HG02870 (cell line): ENCODE results near the gene SMAD3.
"Not testable (repeated sequence)": the region's sequence is repeated elsewhere in the genome, so short reads cannot be mapped to it uniquely, and the experiment has no call there.

Experiments
- ATAC-seq: cut with Tn5 transposase; IDR thresholded peaks from one replicate; pipeline ENCODE4 v1.9.1; 2021; ENCODE audit warnings: mild to moderate bottlenecking, moderate library complexity; ENCODE audit not compliant: unreplicated experiment

Gene SMAD3

GRCh38 chr15:67123291-67123690, 57.9 kb downstream of the SMAD3 start:
- not testable (repeated sequence) for ATAC-seq

- ATAC-seq = no peak
Observed at GRCh38 chr15:67124111-67124510, 58.7 kb downstream of the SMAD3 start.

GRCh38 chr15:67124911-67125588, 59.6 kb downstream of the SMAD3 start:
- ATAC-seq = no peak

GRCh38 chr15:67125589-67126502, 60.4 kb downstream of the SMAD3 start:
- ATAC-seq = no peak

GRCh38 chr15:67126551-67127330, 61.3 kb downstream of the SMAD3 start:
- no peak for ATAC-seq

GRCh38 chr15:67127331-67127664, 61.9 kb downstream of the SMAD3 start:
- no peak for ATAC-seq

GRCh38 chr15:67127965-67128364, 62.6 kb downstream of the SMAD3 start:
- ATAC-seq = no peak

- no peak for ATAC-seq
Observed at GRCh38 chr15:67130166-67130565, 64.8 kb downstream of the SMAD3 start.

- ATAC-seq = no peak
Observed at GRCh38 chr15:67130673-67131601, 65.5 kb downstream of the SMAD3 start.

GRCh38 chr15:67132276-67132675, 66.9 kb downstream of the SMAD3 start:
- ATAC-seq = no peak

- no peak for ATAC-seq
Observed at GRCh38 chr15:67133026-67133425, 67.6 kb downstream of the SMAD3 start.

GRCh38 chr15:67133738-67134066, 68.3 kb downstream of the SMAD3 start:
- no peak for ATAC-seq

- ATAC-seq = peak; percentile 71
Observed at GRCh38 chr15:67134067-67134838, 68.9 kb downstream of the SMAD3 start.

GRCh38 chr15:67134871-67135492, 69.6 kb downstream of the SMAD3 start:
- no peak for ATAC-seq

- ATAC-seq = no peak
Observed at GRCh38 chr15:67135494-67135893, 70.1 kb downstream of the SMAD3 start.

GRCh38 chr15:67136802-67137201, 71.4 kb downstream of the SMAD3 start:
- no peak for ATAC-seq

GRCh38 chr15:67137319-67137718, 71.9 kb downstream of the SMAD3 start:
- no peak for ATAC-seq

GRCh38 chr15:67137951-67138848, 72.8 kb downstream of the SMAD3 start:
- ATAC-seq = no peak
